ENCODE data around the gene SPATA21. TPM values are rescaled to one million over a fixed set of nuclear protein-coding genes. Genes with fewer than 3 reads are reported as not detected.

SPATA21 gene
- total RNA-seq, 1 experiment from 2014 or later: not detected

DNA sequence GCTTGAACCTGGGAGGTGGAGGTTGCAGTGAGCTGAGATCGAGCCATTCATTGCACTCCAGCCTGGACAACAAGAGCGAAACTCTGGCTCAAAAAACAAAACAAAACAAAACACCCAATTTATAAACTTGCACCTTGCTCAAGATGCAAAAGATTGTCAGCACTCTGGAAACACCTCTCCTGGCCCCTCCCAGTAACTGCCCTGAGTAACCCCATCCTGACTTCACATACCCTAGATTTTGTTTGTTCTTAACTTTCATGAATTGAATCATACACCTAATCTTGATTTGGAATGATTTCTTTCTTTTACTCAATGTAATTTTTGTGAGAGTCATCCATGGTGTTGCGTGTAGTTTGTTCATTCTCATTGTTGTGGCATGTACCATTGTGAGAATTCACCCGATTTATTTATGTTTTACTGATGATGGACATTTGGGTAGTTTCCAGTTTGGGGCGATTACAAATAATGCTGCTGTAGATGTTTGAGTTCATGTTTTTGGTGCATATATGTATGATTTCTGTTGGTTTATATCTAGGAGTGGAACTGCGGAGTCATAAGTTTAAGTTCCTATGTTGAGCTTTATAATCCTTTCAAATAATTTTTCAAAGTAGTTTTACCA, 13.7 kb upstream of the SPATA21 start:
- Histone ChIP-seq H2BK5ac (ENCODE audit: insufficient read length, low read length) (no peak overlapping the region), H3K4ac (ENCODE audit: low read depth, low read length) (no peak overlapping the region), H2BK15ac (ENCODE audit: low read depth, low read length) (no peak overlapping the region), H3K79me2 (ENCODE audit: insufficient read depth, low read length) (no peaks in the 10 kb centered on the region), H2BK12ac (ENCODE audit: insufficient read length, low read depth, low read length) (no peak overlapping the region), H3K23ac (ENCODE audit: insufficient read length, low read depth, low read length) (no peak overlapping the region), H3T11ph (ENCODE audit: low read length) (no peak overlapping the region), H3K18ac (ENCODE audit: insufficient read length, low read depth, low read length) (no peak overlapping the region), H4K5ac (ENCODE audit: insufficient read length, low read depth, low read length) (no peak overlapping the region), H3K79me1 (ENCODE audit: insufficient read depth, low read depth, low read length, poor library complexity, severe bottlenecking) (no peaks in the 10 kb centered on the region), H3K4me2 (ENCODE audit: insufficient read depth, insufficient read length, low read length) (no peak overlapping the region), H4K8ac (replicated peaks; ENCODE audit: insufficient read length, low read depth, low read length) (no peak overlapping the region), H2BK20ac (ENCODE audit: low read depth, low read length, poor library complexity, severe bottlenecking) (no peak overlapping the region), H2AFZ (ENCODE audit: low read length) (no peak overlapping the region), H3K56ac (ENCODE audit: insufficient read length, low read depth, low read length) (no peak overlapping the region), H4K20me1 (ENCODE audit: control insufficient read depth, insufficient read depth, insufficient read length) (no peaks in the 10 kb centered on the region), H2AK5ac (ENCODE audit: insufficient read length, low read length) (no peak overlapping the region), H3K23me2 (ENCODE audit: insufficient read length, low read depth, low read length, poor library complexity, severe bottlenecking) (no peaks in the 10 kb centered on the region), H3K27me3 (ENCODE audit: insufficient read depth, low read length) (no peaks in the 10 kb centered on the region), H2BK120ac (ENCODE audit: low read depth, low read length, poor library complexity, severe bottlenecking) (no peak overlapping the region), H3K4me1 (ENCODE audit: insufficient read depth, low read length) (no peaks in the 10 kb centered on the region), H3K14ac (ENCODE audit: insufficient read depth, low read length) (no peak overlapping the region), H3K27ac (ENCODE audit: insufficient read length, low read depth, low read length) (no peak overlapping the region), H3K9ac (ENCODE audit: extremely low read depth, insufficient read length, low read length) (no peak overlapping the region), H3K9me3 (ENCODE audit: control insufficient read depth, low read depth, low read length) (no peaks in the 10 kb centered on the region), H4K91ac (ENCODE audit: insufficient read length, low read depth, low read length) (no peak overlapping the region)
- TF ChIP-seq, protein P1, sequence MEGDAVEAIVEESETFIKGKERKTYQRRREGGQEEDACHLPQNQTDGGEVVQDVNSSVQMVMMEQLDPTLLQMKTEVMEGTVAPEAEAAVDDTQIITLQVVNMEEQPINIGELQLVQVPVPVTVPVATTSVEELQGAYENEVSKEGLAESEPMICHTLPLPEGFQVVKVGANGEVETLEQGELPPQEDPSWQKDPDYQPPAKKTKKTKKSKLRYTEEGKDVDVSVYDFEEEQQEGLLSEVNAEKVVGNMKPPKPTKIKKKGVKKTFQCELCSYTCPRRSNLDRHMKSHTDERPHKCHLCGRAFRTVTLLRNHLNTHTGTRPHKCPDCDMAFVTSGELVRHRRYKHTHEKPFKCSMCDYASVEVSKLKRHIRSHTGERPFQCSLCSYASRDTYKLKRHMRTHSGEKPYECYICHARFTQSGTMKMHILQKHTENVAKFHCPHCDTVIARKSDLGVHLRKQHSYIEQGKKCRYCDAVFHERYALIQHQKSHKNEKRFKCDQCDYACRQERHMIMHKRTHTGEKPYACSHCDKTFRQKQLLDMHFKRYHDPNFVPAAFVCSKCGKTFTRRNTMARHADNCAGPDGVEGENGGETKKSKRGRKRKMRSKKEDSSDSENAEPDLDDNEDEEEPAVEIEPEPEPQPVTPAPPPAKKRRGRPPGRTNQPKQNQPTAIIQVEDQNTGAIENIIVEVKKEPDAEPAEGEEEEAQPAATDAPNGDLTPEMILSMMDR (conservative IDR thresholded peaks at IDR 0.05): no peak
- Mint-ChIP-seq H3K4me3 (no peak overlapping the region), H3K36me3 (ENCODE audit: insufficient read depth in 1 of 3, low read depth in 3 of 3) (peaks cover 5 to 72% (median 63%) of the 10 kb centered on the region in 3 experiments), H3K9me3 (no peaks in the 10 kb centered on the region), H3K27ac (no peak overlapping the region), H3K4me1 (no peaks in the 10 kb centered on the region), H3K27me3 (ENCODE audit: low read depth) (no peaks in the 10 kb centered on the region)
- DNase-seq: no peak
- no CpG with 5 or more reads among the region's 6 CpGs for WGBS (ENCODE audit: extremely low coverage, insufficient read length, low lambda C conversion rate)
